22Rv1 (cell line): ENCODE data around the gene APBA2.
"Not testable (repeated sequence)": the region's sequence is repeated elsewhere in the genome, so short reads cannot be mapped to it uniquely, and the experiment has no call there.

Experiments
- H3K27ac ChIP-seq: fragments of 450-650 bp; 2 replicates; pipeline ENCODE4 v1.5.1; 2017
- CTCF ChIP-seq: fragments of 450-650 bp; IDR thresholded peaks from 2 replicates; pipeline ENCODE4 v1.5.1; 2017; ENCODE audit warnings: mild to moderate bottlenecking
- ZFX ChIP-seq: fragments of 450-650 bp; IDR thresholded peaks from 2 replicates; pipeline ENCODE4 v1.6.1; 2017; ENCODE audit warnings: antibody characterized with exemption, borderline replicate concordance

The APBA2 gene

GRCh38 chr15:28885630-28886430, at the start of gene APBA2:
Gene APBA2, plus strand, starts transcription at chr15:28885974. Its CDS starts 167,911 bp downstream, at chr15:29053885.
- TF ChIP-seq ZFX (no peak), CTCF (peak; percentile 11; the same call in 1 of the 2 replicates)
- H3K27ac ChIP-seq, result no peak within 1 kb of the TSS

GRCh38 chr15:28840285-28840684, 45.5 kb upstream of the APBA2 start:
- not testable (repeated sequence) for H3K27ac ChIP-seq

- not testable (repeated sequence) for H3K27ac ChIP-seq
Measured at GRCh38 chr15:28842210-28842609, 43.6 kb upstream of the APBA2 start.

GRCh38 chr15:28843520-28843919, 42.3 kb upstream of the APBA2 start:
- H3K27ac ChIP-seq, result not testable (repeated sequence)

GRCh38 chr15:28844147-28844546, 41.6 kb upstream of the APBA2 start:
- not testable (repeated sequence) for H3K27ac ChIP-seq

DNA sequence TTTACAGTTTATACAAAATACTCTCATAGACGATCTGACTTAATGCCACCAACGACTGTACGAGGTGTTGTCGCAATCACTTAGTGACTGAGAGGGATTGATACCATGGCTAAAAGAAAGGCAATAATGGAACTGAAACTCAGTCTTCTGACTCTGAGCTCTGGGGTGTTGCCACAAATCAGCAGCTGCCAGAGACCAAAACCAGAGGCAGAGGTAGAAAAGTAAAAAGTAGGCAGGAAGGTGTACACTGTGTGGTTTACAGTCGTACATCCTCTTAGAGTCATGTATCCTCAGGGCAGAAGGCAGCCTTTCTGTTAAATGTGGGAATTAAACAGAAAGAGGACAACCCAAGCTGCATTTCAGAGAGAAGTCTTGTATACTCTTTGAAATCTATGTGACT, 38.5 kb upstream of the APBA2 start:
- H3K27ac ChIP-seq, result not testable (repeated sequence)

DNA sequence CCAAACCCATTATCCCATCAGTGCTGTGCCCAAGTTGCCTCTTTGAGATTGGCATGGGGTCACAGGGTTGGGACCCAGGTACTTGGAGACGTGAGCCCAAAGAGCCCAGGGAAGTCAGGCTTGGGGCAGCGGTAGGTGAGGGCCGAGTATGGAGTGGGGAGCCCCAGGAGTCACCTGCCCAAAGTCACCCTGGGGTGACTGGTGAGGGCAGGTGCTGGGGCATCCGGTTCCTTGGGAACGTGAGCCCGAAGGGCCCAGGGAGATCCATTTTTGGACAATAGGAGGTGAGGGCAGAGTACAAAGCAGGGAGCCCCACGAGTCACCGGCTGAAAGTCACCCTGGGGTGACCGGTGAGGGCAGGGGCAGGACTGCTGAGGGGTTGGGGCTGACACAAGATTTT, 37.8 kb upstream of the APBA2 start:
- not testable (repeated sequence) for H3K27ac ChIP-seq

DNA sequence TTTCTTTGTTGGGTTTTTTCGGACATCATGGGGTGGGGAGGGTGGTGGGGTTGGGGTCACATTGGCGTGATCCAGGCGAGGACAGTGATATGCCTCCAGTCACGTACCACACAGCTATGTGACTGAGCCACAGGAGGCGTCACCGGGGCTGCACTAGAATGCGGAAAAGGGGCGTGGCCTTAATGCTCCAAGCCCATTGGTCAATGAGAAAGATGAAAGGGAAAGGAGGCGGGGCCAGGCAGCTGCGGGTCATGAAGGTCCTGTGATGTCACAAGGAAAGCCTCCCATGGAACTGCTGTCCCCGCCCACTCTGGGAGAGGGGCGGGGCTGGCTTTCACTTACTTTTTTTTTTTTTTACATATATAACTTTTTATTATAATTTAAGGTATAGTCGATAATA, 37.3 kb upstream of the APBA2 start, which contains the start of gene GOLGA6L7:
TSS of gene GOLGA6L7 (minus strand) at position 124 of the 400 bp plus-strand sequence. CDS start at position 29, 95 bp downstream.
- not testable (repeated sequence) for H3K27ac ChIP-seq

GRCh38 chr15:28849271-28849670, 36.5 kb upstream of the APBA2 start:
- H3K27ac ChIP-seq, result not testable (repeated sequence)

GRCh38 chr15:28849766-28850165, 36.0 kb upstream of the APBA2 start:
- not testable (repeated sequence) for H3K27ac ChIP-seq

DNA sequence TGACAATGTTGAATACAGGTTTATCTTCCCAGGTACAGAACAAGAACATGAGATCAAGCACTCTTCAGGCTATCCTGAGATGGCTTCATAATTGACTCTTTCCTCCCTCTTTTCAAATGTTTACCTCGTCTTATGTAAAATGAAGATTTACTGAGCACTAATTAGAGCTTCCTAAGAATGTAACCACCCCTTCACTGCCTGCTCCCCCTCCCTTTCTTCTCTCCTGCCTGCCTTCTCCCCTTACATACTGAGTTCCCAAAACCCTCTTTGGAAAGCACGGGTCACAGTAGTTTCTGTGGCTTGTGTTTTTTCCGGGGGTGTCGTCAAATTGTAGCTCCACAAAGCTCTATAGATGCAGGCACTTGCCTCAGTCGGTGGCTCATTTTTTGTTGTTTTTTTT, 32.1 kb upstream of the APBA2 start:
- H3K27ac ChIP-seq, result not testable (repeated sequence)

- H3K27ac ChIP-seq, result not testable (repeated sequence)
Measured at GRCh38 chr15:28854578-28854977, 31.2 kb upstream of the APBA2 start.

DNA sequence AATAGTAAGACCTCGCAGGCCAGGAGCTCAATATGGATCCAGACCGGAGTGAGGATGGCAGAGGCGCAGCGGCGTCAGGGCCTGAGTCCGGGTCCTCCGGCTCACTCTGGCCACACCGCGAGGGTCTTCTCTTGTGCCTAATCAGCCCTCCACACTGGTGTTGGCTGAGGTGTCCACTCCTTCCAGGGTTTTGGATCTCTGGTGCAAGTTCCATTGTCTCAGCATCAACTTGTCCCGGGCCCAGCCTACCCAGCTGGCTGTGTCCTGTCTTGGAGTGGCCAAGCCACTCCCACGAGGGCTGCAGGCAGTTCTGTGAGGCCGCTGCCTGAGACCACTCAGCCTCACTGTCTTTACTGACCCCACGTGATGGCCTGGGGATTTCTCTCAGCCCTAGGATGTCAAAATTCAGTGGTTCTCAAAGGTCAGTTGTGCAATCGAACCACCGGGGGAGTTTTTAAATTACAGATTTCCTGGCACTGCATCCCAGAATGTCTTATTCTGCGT, 24.7 kb upstream of the APBA2 start:
- H3K27ac ChIP-seq, result no peak overlapping the region
- TF ChIP-seq ZFX (no peak), CTCF (no peak)

- H3K27ac ChIP-seq, result not testable (repeated sequence)
Measured at GRCh38 chr15:28861589-28862293, 24.0 kb upstream of the APBA2 start.
